ENCODE results near the gene SORCS2. TPM values are rescaled to one million over a fixed set of nuclear protein-coding genes. Genes with fewer than 3 reads are reported as not detected.

The SORCS2 gene
- total and polyA plus RNA-seq, 4 donors = 2.2 to 7.7 (median 2.5) TPM

GRCh38 chr4:7180938-7181337 is 11.4 kb upstream of the SORCS2 start:
- no peak overlapping the region for H3K4me3 ChIP-seq
- H3K27ac ChIP-seq (ENCODE audit: low read depth in 1 of 2, low read length in 1 of 2) = no peak overlapping the region
- no peaks in the 10 kb centered on the region for H3K4me1 ChIP-seq (ENCODE audit: control insufficient read depth in 5 of 5, insufficient read depth in 5 of 5, low read length in 5 of 5)
- H3K9me3 ChIP-seq (ENCODE audit: control insufficient read depth in 4 of 4, insufficient read depth in 3 of 4, low read length in 3 of 4) = no peaks in the 10 kb centered on the region
- no peak for TF ChIP-seq CTCF (IDR thresholded peaks at IDR 0.05; ENCODE audit: control extremely low read depth, extremely low read depth)
- DNase-seq (peak; percentile 52 to 83 (median 76)), ATAC-seq (ENCODE audit: insufficient read depth, low FRiP score) (no peak)
- H3K9ac ChIP-seq (ENCODE audit: insufficient read depth in 1 of 2, low read length in 2 of 2) = no peak overlapping the region
- H3K36me3 ChIP-seq (ENCODE audit: control insufficient read depth in 4 of 4, insufficient read depth in 4 of 4, low read length in 4 of 4) = no peaks in the 10 kb centered on the region
- WGBS, 2 donors = 68 to 71% methylated on average over 4 of the region's 4 CpGs
- peaks cover 0 to 2% (median 0%) of the 10 kb centered on the region in 3 donors for H3K27me3 ChIP-seq (ENCODE audit: control insufficient read depth in 3 of 3, insufficient read depth in 3 of 3, low read length in 2 of 3)

- ATAC-seq (ENCODE audit: insufficient read depth, low FRiP score) (no peak), DNase-seq (no peak)
- Histone ChIP-seq H3K9me3 (ENCODE audit: control insufficient read depth in 4 of 4, insufficient read depth in 3 of 4, low read length in 3 of 4) (no peaks in the 10 kb centered on the region), H3K4me3 (no peak overlapping the region), H3K27ac (ENCODE audit: low read depth in 1 of 2, low read length in 1 of 2) (no peak overlapping the region), H3K9ac (ENCODE audit: insufficient read depth in 1 of 2, low read length in 2 of 2) (no peak overlapping the region), H3K27me3 (ENCODE audit: control insufficient read depth in 3 of 3, insufficient read depth in 3 of 3, low read length in 2 of 3) (peaks cover 0 to 7% (median 6%) of the 10 kb centered on the region in 3 donors), H3K36me3 (ENCODE audit: control insufficient read depth in 4 of 4, insufficient read depth in 4 of 4, low read length in 4 of 4) (no peaks in the 10 kb centered on the region), H3K4me1 (ENCODE audit: control insufficient read depth in 5 of 5, insufficient read depth in 5 of 5, low read length in 5 of 5) (no peaks in the 10 kb centered on the region)
- TF ChIP-seq CTCF (IDR thresholded peaks at IDR 0.05; ENCODE audit: control extremely low read depth, extremely low read depth) = no peak
- 74 to 85% methylated on average over 3 of the region's 3 CpGs for WGBS, 2 donors
These were observed 9.7 kb upstream of the SORCS2 start for GRCh38 chr4:7182616-7183015.

GRCh38 chr4:7183161-7183560 is 9.2 kb upstream of the SORCS2 start:
- 41 to 51% methylated on average over 4 of the region's 4 CpGs for WGBS, 2 donors
- no peak overlapping the region for H3K9ac ChIP-seq (ENCODE audit: insufficient read depth in 1 of 2, low read length in 2 of 2)
- ATAC-seq (ENCODE audit: insufficient read depth, low FRiP score) (no peak), DNase-seq (no peak)
- no peaks in the 10 kb centered on the region for H3K9me3 ChIP-seq (ENCODE audit: control insufficient read depth in 4 of 4, insufficient read depth in 3 of 4, low read length in 3 of 4)
- no peak for TF ChIP-seq CTCF (IDR thresholded peaks at IDR 0.05; ENCODE audit: control extremely low read depth, extremely low read depth)
- H3K4me3 ChIP-seq = no peak overlapping the region
- no peaks in the 10 kb centered on the region for H3K36me3 ChIP-seq (ENCODE audit: control insufficient read depth in 4 of 4, insufficient read depth in 4 of 4, low read length in 4 of 4)
- peaks cover 0 to 9% (median 9%) of the 10 kb centered on the region in 3 donors for H3K27me3 ChIP-seq (ENCODE audit: control insufficient read depth in 3 of 3, insufficient read depth in 3 of 3, low read length in 2 of 3)
- no peak overlapping the region for H3K27ac ChIP-seq (ENCODE audit: low read depth in 1 of 2, low read length in 1 of 2)
- H3K4me1 ChIP-seq (ENCODE audit: control insufficient read depth in 5 of 5, insufficient read depth in 5 of 5, low read length in 5 of 5) = no peaks in the 10 kb centered on the region

GRCh38 chr4:7183780-7184460 is 8.4 kb upstream of the SORCS2 start:
- ATAC-seq (ENCODE audit: insufficient read depth, low FRiP score) = no peak
- DNase-seq = no peak
- TF ChIP-seq CTCF (IDR thresholded peaks at IDR 0.05; ENCODE audit: control extremely low read depth, extremely low read depth) = no peak

More at GRCh38 chr4:7183780-7184460, 8.4 kb upstream of the SORCS2 start:
- Histone ChIP-seq H3K36me3 (ENCODE audit: control insufficient read depth in 4 of 4, insufficient read depth in 4 of 4, low read length in 4 of 4) (no peaks in the 10 kb centered on the region), H3K9ac (ENCODE audit: insufficient read depth in 1 of 2, low read length in 2 of 2) (no peak overlapping the region), H3K4me1 (ENCODE audit: control insufficient read depth in 5 of 5, insufficient read depth in 5 of 5, low read length in 5 of 5) (no peaks in the 10 kb centered on the region), H3K27ac (ENCODE audit: low read depth in 1 of 2, low read length in 1 of 2) (no peak overlapping the region), H3K27me3 (ENCODE audit: control insufficient read depth in 3 of 3, insufficient read depth in 3 of 3, low read length in 2 of 3) (peaks cover 0 to 17% (median 17%) of the 10 kb centered on the region in 3 donors), H3K9me3 (ENCODE audit: control insufficient read depth in 4 of 4, insufficient read depth in 3 of 4, low read length in 3 of 4) (no peaks in the 10 kb centered on the region), H3K4me3 (no peak overlapping the region)
- 91 to 94% methylated on average over 7 of the region's 7 CpGs for WGBS, 2 donors
